ENCODE measurements around the gene SHROOM3.

The SHROOM3 gene

DNA sequence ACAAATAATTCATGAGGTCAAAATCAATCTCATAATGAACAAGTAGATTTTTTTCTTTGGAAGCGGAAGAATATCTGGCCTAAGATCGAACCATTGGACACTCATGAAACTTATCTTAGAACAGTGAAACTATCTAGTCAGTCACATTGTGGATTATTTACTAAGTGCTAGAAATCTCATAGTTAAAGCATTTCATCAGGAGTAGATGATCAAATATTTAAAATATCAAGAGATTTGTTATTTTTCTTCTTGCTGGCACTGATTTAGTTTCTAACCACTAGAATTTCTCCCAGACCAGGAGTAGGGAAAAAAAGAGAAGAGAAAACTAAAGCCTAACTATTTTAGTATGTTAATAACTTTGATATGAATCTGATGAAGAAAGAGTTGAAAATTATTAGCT, 105.5 kb downstream of the SHROOM3 start:
- DNase-seq (ENCODE audit: low read depth) = no peak

DNA sequence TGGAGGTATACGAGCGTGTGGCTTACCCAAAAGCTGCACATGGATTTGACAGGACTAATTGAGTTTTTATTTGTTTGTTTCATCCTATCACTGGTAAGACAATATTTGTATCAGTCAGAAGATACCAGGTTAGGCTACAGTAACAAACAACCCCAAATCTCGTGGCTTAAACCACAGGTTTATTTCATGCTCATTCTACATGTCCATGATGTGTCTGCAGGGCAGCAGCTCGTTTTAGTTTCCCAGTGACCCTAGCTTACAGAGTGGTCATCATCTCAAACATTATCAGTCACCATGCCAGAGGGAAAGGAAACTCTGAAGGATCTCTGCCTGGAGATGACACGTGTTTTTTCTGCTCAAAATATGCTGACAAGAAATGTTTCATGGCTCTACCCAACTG, 108.3 kb downstream of the SHROOM3 start:
- no peak for DNase-seq (ENCODE audit: low read depth)

DNA sequence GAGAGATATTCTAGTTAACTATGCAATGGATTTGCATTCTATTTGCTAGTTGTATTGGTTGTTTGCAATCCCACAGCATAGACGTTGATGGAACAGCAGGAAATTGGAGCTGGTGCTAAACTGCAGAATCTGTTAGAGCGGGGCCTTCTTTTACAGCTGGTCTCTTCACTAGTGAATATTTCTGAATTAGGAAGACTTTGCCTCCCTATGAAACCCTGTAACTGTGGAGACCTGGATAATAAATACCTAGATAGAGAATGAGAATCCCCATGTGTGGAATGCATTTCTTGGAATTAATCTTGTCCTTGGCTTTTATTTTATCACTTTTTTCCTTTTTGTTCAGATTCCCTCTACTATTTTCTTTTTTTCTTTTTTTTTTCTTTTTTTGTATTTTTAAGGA, 109.7 kb downstream of the SHROOM3 start:
- DNase-seq (ENCODE audit: low read depth) = no peak

DNA sequence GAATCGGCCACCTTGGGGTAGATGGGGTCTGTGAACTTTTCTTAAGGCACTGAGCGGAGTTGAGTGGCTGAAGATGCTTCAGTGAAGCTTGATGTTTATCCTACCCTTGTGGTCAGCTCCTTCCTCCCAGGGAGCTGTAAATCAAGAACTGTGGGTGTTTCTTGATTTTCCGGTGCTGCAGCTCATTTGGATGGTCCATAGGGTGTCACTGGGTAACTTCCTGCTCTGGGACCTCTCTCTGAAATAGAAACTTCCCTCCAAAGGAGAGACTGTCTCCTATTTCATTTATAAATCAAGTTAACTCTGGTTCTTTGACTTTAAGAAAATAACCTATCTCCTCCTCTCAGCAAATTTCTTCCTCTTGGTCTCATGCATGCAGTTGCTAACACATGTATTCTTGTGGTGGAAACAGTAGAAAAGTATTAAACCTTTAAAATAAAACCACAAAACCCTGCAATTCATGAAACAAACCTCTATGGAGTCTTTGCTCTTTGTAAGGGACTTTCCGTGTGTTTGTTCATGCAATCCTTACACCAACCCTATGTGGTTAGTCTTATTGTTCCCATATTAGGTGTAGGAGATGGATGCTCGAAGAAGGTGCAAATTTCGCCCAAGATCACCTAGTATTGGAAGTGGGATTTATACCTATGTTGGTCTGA, 110.3 kb downstream of the SHROOM3 start:
- no peak for DNase-seq (ENCODE audit: low read depth)

DNA sequence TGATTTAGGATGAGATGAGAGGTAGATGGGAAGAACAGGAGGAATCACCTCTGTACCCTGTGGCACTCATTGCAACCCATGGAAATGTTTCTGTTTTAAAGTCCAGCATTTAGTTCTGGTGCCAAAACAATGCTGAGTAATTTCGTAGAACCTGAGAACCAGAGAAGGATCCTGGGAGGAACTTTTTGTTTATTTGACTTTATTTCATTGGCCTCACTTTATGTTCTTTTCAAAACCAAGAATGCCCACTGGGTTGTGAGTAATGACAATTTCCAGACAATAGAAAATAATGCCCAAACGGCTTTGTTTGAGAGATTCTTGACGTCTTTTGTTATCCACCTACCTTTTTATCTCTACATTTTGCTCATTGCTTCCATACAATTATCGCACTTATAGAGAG, 111.3 kb downstream of the SHROOM3 start:
- no peak for DNase-seq (ENCODE audit: low read depth)

DNA sequence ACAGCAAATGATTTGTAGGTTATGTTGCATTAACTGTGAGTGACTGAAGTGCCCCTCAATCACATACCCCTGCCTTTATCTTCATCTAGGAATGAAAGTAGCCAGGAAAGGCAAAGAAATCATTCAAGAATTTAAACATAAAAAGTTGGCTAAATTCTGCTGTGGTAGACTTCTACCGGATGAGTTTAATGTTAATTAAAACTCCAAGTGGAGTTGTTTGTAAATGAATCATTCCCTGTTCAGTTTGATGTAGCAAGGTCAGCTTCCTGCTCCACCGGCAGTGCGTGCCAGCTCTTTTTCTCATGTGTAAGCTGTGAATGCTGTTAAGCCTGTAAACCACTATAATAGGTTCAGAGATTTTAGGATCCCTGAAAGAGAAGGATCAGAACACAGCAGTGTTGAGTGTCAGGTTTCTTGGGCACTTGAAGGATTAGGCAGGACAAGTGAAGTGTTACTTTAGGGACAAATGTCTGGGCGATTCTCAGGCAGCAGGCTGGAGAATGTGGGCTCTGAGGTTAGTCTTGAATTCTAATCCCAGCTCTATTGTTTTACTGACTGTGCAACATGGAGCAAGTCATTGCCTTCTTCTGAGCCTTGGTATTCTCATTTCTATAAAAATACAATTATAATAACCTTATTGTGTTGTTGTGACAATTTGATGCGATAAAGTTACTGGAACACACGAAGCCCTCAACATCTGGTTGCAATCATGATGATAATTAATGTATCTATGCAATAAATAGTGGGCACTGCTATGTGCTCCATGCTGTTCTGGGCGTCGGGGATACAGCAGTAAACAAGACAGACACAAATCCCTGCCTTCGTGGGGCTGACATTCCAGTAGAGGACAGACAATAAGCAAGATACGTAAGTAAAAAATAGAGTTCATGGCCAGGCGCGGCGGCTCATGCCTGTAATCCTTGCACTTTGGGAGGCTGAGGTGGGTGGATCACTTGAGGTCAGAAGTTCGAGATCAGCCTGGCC, 112.0 kb downstream of the SHROOM3 start:
- DNase-seq (ENCODE audit: low read depth) = no peak

DNA sequence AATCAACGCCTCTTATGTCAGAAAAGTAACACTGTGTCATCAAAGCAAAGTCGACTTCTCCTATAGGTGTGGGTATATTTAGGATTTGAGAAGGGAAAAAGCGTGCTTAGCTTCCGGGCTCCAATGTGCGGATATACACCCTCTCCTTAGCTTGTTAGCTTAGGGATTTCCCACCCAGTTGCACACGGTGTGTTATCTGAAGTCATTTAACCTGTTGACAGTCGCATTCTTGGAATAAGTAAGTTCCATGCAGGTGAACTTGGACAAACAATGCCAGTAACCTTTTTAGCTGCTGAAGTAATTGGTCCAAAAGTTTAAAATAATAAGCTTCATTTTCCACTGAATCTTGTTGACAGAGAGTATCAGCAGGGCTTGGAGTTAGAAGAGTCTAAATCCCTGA, 113.7 kb downstream of the SHROOM3 start:
- no peak for DNase-seq (ENCODE audit: low read depth)

DNA sequence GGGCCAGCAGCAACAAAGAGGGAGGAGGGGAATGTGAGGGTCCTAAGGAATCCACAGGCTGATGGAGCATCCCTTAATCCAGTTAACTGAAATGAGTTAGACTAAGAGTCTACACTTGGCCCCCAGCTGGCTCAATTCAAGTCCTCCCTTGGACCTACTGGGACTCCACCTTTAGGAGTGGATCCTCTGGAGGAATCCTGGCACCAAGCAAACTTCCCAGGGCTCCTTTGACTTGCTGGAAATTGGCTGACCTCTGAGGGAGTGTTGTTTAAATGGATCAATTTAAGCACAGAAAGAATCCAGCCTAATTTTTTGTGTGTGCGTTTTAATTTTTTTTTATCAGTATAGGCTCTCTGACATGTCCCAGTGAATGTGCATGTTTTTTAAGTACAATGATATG, 114.7 kb downstream of the SHROOM3 start:
- no peak for DNase-seq (ENCODE audit: low read depth)

DNA sequence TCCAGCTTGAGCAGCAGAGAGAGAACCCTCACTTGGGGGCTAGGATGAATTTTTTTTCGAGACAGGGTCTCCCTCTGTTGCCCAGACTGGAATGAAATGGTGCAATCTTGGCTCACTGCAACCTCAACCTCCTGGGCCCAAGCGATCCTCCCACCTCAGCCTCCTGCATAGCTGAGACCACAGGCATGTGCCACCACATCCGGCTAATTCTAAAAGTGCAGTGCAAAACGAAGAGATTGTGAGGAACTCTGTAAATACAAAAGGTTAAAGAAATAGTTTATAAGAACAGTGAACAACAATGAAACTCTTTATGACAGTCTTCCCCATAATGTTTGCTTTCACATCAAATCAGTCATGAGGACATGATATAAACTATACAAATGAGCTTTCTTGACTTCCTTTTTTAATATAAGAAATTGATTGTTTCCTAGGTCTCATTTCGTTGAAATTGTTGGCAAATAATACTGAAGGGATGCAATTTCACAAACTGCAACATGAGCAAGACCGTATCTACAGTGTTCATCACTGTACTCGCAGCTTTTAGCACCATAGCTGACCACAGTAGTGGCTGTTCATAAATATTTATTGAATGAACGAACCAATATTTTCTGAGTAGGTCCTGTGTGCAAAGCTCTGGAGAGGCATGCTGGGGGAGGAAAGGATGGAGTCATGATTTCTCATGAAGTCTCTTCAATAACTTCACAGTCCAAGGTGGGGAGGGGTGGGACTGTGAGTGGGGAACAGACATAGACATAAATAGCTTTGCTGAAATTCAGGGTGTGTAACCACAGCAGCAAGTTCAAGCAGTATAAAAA, 116.1 kb downstream of the SHROOM3 start:
- no peak for DNase-seq (ENCODE audit: low read depth)

DNA sequence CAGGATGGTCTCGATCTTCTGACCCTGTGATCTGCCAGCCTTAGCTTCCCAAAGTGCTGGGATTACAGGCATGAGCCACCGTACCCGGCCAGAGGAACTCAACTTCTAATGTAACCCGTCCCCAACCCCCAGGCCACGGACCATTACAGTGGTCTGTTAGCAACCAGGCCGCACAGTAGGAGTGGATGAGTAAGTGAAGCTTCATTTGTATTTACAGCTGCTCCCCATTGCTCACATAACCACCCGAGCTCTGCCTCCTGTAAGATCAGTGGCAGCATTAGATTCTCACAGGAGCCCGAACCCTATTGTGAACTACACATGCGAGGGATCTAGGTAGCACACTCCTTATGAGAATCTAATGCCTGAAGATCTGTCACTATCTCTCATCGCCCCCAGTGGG, 119.6 kb downstream of the SHROOM3 start:
- no peak for DNase-seq (ENCODE audit: low read depth)

DNA sequence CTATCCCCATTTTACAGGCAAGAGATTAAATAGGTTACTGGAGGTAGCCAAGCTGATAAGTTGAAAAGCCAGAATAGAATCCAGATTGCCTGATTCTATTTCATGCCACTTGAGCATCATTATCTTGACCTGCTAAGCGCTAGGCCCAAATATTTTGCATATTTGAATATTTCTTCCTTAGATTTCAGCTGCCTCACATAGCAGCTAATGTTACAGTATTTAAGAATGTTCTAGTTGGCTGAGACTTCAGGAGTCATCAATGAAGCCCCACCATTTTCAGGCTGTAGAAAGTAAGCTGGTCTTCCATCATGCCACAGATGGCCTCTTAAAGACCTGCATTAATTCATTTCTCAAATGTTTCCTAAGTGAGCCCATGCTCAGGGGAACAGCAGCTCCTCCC, 121.4 kb downstream of the SHROOM3 start:
- DNase-seq (ENCODE audit: low read depth) = no peak

DNA sequence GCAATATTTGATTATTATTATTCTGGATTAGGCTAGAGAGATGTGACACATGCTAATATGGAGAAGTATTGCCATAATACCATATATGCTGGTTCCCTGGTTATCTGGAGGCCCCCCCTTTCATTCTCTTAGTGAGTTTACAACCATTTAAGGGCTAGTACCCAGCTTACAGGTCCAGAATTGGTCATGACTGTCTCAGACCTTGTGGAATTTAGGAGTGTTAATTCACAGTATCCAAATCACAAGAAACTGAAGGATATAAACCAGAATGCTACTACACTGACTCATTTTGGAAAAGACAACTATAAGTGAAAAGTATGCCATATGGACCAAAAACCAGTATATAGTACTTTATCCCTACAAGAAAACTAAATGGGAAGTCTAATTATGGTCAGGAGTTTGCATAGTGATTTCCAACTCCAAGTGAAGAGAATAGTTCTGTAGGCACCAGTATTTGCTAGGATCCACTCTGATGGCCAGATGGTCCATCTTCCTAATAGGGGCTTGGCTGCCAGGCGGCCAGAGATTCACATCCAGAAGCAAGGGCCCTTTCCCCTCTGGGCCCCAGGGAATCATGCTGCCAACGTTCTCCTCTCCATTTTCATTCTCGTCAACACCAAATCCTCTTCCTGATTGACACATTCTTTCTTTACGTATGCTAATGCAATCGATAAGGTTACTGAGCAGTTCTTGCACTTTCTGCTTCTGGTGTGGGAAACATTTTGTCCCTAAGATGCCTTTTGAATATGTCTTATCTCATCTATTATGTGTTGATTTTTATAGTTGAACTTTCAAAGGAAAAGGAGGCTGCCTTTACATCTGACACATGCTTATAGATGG, 123.6 kb downstream of the SHROOM3 start:
- no peak for DNase-seq (ENCODE audit: low read depth)

DNA sequence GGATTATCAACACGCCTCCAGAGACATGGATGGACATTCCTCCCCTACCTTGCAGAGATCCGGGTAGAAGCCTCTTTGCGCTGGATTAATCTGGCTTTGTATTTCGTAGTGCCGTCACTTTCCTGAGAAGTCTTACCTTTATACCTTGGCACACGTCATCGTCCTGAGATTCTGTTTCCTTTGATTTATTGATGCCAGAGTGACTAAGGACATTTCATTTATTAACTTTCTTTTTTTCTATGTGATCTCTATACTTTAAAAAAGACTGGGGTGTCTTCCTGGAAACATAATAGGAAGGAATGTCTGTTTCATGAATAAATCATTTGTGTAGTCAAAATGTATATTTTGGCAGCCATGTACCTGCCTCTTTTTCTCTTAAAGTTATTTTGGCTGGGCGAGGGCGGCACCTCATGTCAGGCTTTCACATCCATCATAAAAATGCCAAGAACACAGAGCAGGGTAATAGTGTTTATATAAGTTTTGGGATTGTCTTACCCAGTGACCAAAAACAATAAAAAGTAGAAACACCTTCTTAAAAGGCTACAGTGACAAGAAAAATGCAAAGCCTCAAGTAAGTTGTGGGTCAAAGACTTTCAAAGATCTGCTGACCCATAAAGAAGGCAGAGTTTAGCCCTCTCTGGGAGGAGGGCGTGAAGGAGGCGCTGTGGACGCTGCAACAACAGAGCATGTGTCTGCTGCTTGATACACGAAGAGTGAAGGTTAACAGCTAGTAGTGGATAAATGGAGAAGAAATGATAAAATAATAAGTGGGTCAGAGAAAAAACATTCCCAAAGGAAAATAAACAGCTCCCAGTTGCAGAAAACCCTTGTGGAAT, 124.4 kb downstream of the SHROOM3 start:
- DNase-seq (ENCODE audit: low read depth) = no peak

DNA sequence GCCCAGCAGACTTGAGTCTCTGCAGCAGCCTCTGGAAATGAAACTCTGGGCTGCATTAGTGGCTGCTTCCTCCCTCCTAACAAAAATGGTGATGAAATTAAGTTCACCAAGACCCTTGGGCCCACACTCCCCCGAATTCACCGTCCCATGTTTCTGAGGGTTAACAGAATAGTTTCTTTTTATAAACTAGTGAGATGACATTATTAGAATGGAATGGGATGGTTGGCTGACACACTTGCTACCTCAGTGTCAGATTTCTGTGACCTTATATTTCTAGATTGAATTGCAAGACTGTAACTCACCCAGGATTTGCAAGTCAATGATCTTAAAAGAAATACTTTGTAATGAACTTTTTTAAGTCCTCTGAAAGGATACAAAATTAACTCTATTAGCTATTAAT, 127.1 kb downstream of the SHROOM3 start:
- no peak for DNase-seq (ENCODE audit: low read depth)

DNA sequence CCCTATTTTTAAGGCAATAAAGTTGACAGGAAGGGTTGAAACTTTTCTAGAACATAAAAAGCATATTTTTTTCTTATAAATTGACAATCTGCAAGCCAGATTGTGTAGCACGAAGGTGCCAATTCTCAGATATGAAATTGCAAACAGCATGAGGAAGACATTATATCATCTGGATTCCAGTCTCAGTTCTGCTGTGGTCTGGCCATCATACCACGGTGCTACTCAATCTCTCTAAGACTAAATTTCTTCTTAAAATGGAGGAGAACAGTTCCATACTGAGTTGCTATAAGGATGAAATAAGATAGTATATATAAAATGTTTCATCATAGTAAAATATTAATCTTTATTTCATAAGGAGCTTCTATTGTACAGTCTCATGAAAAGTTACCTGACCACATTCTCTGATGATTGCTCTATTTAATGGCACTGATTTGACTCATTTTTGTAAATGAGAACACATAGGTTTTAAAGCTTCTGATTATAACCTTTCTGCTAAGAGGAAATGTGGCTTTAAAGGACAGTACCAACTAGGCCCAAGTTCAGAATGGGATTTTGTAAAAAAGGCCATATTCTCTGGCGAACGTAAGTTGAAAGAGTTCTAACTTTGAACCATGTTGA, 127.9 kb downstream of the SHROOM3 start:
- DNase-seq (ENCODE audit: low read depth) = no peak

DNA sequence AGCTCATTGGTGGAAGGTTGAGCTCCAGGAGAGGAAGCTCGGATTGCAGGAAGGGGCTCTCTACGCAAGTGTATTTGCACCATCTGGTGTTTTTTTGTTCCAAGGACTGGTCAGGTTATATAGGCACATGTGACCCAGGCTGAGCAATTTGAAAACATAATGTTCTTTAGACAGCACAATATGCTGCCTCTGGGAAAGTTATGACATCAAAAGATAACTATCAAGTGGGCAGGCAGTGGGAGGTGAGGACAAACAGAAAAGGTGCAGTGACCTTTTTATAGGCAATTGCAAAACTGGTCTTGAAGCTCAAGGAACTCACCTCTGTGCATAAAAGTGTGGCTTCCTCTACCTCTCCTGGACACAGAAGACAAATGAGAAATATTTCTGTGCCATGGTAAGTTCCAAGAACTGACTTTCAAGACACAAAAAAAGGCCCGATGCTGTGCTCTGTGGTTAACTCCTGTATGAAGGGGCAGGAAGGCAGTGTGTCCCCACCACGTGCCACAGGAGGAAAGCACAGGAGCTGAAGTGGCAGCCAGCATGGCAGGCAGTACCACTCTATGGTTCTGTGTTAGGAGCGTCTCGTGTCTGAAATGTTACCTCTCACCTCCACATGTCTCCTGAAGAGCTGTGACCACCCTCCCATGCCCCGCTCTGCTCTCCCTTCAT, 128.6 kb downstream of the SHROOM3 start:
- no peak for DNase-seq (ENCODE audit: low read depth)

DNA sequence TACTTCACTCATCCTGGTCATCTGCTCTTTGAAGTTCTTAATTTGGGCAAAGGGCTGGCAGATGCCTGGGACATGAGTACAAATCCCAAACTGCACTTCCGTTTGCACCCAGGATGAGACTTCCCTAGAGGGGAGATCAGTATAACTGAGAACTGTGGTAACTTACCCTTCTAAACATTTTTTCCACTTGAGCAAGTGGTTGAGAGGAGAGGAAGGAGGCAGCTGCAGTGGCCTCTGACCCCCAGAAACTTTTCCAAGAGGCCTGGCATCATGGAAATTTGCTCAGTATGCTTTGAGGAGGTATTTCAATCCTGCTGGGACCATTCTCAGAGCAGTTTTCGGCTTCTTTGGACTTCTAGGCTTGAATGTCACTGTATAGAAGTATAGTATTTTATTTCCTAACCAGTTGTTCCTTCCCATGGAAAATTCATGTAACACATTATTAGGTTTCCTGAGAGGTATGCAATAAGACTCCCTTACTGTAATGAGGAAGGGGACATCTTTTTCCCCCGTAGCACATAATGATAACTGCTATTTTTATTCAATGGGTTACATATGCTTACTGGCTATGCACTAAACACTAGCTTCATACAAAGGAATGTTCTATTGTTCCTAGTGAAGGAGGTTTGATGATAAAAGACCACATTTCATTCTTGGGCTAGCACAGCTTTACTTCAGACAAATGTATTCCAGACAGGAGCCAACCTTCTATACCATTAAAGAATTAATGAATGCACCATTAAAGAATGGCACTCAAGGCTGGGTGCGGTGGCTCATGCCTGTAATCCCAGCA, 129.3 kb downstream of the SHROOM3 start:
- no peak for DNase-seq (ENCODE audit: low read depth)

DNA sequence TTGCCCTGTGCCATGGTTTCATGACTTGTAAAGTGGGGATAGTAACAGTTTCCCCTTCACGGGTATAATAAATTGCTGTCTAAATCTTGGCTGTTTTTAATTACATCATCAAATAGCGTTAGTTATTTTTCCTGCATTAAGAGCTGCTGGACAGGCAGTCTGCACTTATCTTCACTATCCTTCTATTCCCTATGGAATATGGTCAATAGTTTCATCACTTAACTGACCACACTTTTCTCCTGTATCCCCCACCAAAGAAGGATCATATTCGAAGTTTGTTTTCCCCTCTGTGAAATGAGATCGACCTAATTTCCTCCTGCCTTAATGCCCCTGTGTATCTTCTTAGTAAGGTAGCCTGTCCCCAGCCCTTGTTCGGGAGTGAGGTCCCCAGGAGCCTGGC, 133.2 kb downstream of the SHROOM3 start:
- DNase-seq (ENCODE audit: low read depth) = no peak

DNA sequence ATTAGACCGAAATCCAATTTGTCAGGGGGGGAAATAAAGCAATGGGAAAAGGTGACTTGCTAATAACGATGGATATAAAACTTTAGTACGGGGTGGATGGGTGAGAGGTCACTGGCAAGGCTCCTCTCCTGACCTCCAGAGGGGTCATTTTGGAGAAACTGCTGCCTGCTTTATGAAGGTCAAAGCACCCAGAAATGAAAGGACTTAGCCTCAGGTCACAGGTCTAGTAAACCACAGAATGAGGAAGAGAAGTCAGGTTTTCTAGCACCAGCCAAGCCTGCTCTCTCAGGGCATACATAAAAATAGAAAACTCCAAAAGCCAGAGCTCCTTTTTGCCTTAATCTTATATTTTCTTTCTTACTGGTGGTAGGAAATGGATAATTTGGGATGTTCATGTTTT, 134.2 kb downstream of the SHROOM3 start:
- DNase-seq (ENCODE audit: low read depth) = no peak

All from stimulated activated CD8-positive, alpha-beta memory T cell treated with anti-CD3 and anti-CD28 coated beads, Interleukin-4, amount 100 ng/mL, for 24 hours (primary cell).